ENCODE data around the gene CPT1B. TPM values are rescaled to one million over a fixed set of nuclear protein-coding genes. Genes with fewer than 3 reads are reported as not detected.
A peak's percentile ranks its signal among the peaks of the same experiment; 100 is the strongest.

The CPT1B gene
- total RNA-seq, 1 experiment from 2014 or later, result 19.2 TPM

- no TSS peak for BruUV-seq (replicated peaks)
- POLR2A ChIA-PET (ENCODE audit: low non-redundant PET), result no interaction called here
- DNase-seq (ENCODE audit: low spot score), result no peak
Measured at GRCh38 chr22:50528682-50529415, 49.4 kb downstream of the CPT1B start.

DNA sequence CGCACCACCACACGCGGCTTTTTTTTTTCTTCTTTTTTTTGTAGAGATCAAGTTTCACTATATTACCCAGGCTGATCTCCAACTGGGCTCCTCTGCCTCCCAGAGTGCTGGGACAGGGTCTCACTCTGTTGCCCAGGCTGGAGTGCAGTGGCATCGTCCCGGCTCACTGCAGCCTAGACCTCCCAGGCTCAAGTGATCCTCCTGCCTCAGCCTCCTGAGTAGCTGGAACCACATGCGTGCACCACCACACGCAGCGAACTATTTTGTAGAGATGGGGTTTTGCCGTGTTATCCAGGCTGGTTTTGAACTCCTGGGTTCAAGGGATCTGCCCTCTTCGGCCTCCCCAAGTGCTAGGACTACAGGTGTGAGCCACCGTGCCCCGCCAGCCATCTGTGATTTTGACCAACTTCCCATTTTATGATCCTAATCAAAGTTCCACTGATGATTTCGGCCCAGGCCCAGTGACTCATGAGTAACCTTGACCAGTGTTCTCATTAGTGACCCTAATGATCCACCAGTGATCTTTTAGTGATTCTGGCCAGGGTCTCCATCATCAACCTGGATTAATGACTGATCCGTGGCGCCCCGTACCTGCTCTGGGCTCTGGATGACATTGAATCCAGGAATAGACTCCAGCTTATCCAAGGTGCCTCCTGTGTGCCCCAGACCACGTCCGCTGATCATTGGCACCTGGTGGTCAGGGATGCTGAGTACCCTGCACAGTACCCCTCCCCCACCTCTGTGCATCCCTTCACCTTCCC, 50.1 kb downstream of the CPT1B start:
- POLR2A ChIA-PET (ENCODE audit: low non-redundant PET), result no interaction called here
- no TSS peak for BruUV-seq (replicated peaks)
- CTCF ChIA-PET, result no interaction called here
- TF ChIP-seq, protein P1, sequence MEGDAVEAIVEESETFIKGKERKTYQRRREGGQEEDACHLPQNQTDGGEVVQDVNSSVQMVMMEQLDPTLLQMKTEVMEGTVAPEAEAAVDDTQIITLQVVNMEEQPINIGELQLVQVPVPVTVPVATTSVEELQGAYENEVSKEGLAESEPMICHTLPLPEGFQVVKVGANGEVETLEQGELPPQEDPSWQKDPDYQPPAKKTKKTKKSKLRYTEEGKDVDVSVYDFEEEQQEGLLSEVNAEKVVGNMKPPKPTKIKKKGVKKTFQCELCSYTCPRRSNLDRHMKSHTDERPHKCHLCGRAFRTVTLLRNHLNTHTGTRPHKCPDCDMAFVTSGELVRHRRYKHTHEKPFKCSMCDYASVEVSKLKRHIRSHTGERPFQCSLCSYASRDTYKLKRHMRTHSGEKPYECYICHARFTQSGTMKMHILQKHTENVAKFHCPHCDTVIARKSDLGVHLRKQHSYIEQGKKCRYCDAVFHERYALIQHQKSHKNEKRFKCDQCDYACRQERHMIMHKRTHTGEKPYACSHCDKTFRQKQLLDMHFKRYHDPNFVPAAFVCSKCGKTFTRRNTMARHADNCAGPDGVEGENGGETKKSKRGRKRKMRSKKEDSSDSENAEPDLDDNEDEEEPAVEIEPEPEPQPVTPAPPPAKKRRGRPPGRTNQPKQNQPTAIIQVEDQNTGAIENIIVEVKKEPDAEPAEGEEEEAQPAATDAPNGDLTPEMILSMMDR (conservative IDR thresholded peaks at IDR 0.05; ENCODE audit: low read depth, low read length), result no peak
- TF ChIP-seq EZH2 (IDR thresholded peaks at IDR 0.05; ENCODE audit: borderline replicate concordance, low read depth, low read length, poor library complexity, severe bottlenecking), result no peak
- H3K4me1 ChIP-seq (ENCODE audit: insufficient read depth, low read length, poor library complexity, severe bottlenecking), result peaks cover 30% of the 10 kb centered on the region
- H3K36me3 ChIP-seq (ENCODE audit: insufficient read depth, low read length, poor library complexity, severe bottlenecking), result peaks cover 17% of the 10 kb centered on the region
- H3K4me3 ChIP-seq (ENCODE audit: low read depth, low read length, poor library complexity, severe bottlenecking), result no peak overlapping the region
- H3K27me3 ChIP-seq (replicated peaks; ENCODE audit: insufficient read depth, low read depth, low read length, poor library complexity), result peaks cover 23% of the 10 kb centered on the region
- intact Hi-C loops (cut with micrococcal nuclease; ENCODE audit: unreplicated experiment), result no loop called here
- DNase-seq (ENCODE audit: low spot score), result no peak
- no peaks in the 10 kb centered on the region for H3K9me3 ChIP-seq (ENCODE audit: low read depth, low read length, poor library complexity, severe bottlenecking)
- no peak overlapping the region for H3K27ac ChIP-seq (ENCODE audit: low read depth, low read length, poor library complexity, severe bottlenecking)

More at GRCh38 chr22:50528682-50529415, 49.4 kb downstream of the CPT1B start:
- TF ChIP-seq, protein P1 (conservative IDR thresholded peaks at IDR 0.05; ENCODE audit: low read depth, low read length), result no peak
- TF ChIP-seq EZH2 (IDR thresholded peaks at IDR 0.05; ENCODE audit: borderline replicate concordance, low read depth, low read length, poor library complexity, severe bottlenecking), result no peak
- no peak overlapping the region for H3K27ac ChIP-seq (ENCODE audit: low read depth, low read length, poor library complexity, severe bottlenecking)
- no peaks in the 10 kb centered on the region for H3K9me3 ChIP-seq (ENCODE audit: low read depth, low read length, poor library complexity, severe bottlenecking)
- no peak overlapping the region for H3K4me3 ChIP-seq (ENCODE audit: low read depth, low read length, poor library complexity, severe bottlenecking)
- CTCF ChIA-PET, result no interaction called here
- H3K27me3 ChIP-seq (replicated peaks; ENCODE audit: insufficient read depth, low read depth, low read length, poor library complexity), result peaks cover 23% of the 10 kb centered on the region
- peaks cover 30% of the 10 kb centered on the region for H3K4me1 ChIP-seq (ENCODE audit: insufficient read depth, low read length, poor library complexity, severe bottlenecking)
- H3K36me3 ChIP-seq (ENCODE audit: insufficient read depth, low read length, poor library complexity, severe bottlenecking), result peaks cover 10% of the 10 kb centered on the region
- intact Hi-C loops (cut with micrococcal nuclease; ENCODE audit: unreplicated experiment), result no loop called here

GRCh38 chr22:50526834-50527801, 51.1 kb downstream of the CPT1B start:
- Histone ChIP-seq H3K4me3 (ENCODE audit: low read depth, low read length, poor library complexity, severe bottlenecking) (peak overlapping the region; percentile 65), H3K27me3 (replicated peaks; ENCODE audit: insufficient read depth, low read depth, low read length, poor library complexity) (peaks cover 23% of the 10 kb centered on the region), H3K4me1 (ENCODE audit: insufficient read depth, low read length, poor library complexity, severe bottlenecking) (peaks cover 30% of the 10 kb centered on the region), H3K27ac (ENCODE audit: low read depth, low read length, poor library complexity, severe bottlenecking) (peak overlapping the region; percentile 90), H3K9me3 (ENCODE audit: low read depth, low read length, poor library complexity, severe bottlenecking) (no peaks in the 10 kb centered on the region), H3K36me3 (ENCODE audit: insufficient read depth, low read length, poor library complexity, severe bottlenecking) (peaks cover 27% of the 10 kb centered on the region)
- no peak for DNase-seq (ENCODE audit: low spot score)
- TF ChIP-seq, protein P1 (conservative IDR thresholded peaks at IDR 0.05; ENCODE audit: low read depth, low read length), result no peak
- no peak for TF ChIP-seq EZH2 (IDR thresholded peaks at IDR 0.05; ENCODE audit: borderline replicate concordance, low read depth, low read length, poor library complexity, severe bottlenecking)
- ChIA-PET POLR2A (ENCODE audit: low non-redundant PET) (interaction anchor here (0.6 kb wide), 1 partner anchor 74 kb away, joined by 9 read pairs; no protein-coding TSS in a partner anchor), CTCF (no interaction called here)
- BruUV-seq (replicated peaks), result TSS peak; percentile 21
- intact Hi-C loops (cut with micrococcal nuclease; ENCODE audit: unreplicated experiment), result no loop called here
